Hepatocyte (in vitro differentiated cells): ENCODE measurements around the gene OSBPL3. TPM values are rescaled to one million over a fixed set of nuclear protein-coding genes. Genes with fewer than 3 reads are reported as not detected.

Experiments used
- DNase-seq: peaks from one replicate; pipeline ENCODE4 v3.0.0-alpha.2; 2016; ENCODE audit warnings: low spot score
- H2AFZ ChIP-seq: fragments of 200-600 bp; sonication (generic); 2 replicates; pipeline ENCODE4 v1.6.0; 2016; ENCODE audit warnings: antibody characterized with exemption, mild to moderate bottlenecking
- H3K27ac ChIP-seq: fragments of 200-600 bp; sonication (generic); 2 replicates; pipeline ENCODE4 v1.5.1; 2016; ENCODE audit warnings: mild to moderate bottlenecking
- H3K27me3 ChIP-seq: fragments of 200-600 bp; sonication (generic); 2 replicates; pipeline ENCODE4 v1.6.1; 2016
- H3K36me3 ChIP-seq: fragments of 200-600 bp; sonication (generic); replicated peaks from 2 replicates; pipeline ENCODE4 v1.5.1; 2016; ENCODE audit warnings: low read depth; ENCODE audit not compliant: insufficient read depth
- H3K4me1 ChIP-seq: fragments of 200-600 bp; sonication (generic); 2 replicates; pipeline ENCODE4 v1.5.1; 2016; ENCODE audit warnings: mild to moderate bottlenecking, moderate library complexity; ENCODE audit not compliant: insufficient read depth
- H3K4me2 ChIP-seq: fragments of 200-600 bp; sonication (generic); 2 replicates; pipeline ENCODE4 v1.6.0; 2016
- H3K4me3 ChIP-seq: fragments of 200-600 bp; sonication (generic); 2 replicates; pipeline ENCODE4 v1.5.1; 2016; ENCODE audit warnings: mild to moderate bottlenecking
- H3K79me2 ChIP-seq: fragments of 200-600 bp; sonication (generic); 2 replicates; pipeline ENCODE4 v1.6.0; 2017; ENCODE audit warnings: mild to moderate bottlenecking
- H3K9me2 ChIP-seq: fragments of 200-600 bp; sonication (generic); replicated peaks from 2 replicates; pipeline ENCODE4 v1.6.0; 2017; ENCODE audit warnings: mild to moderate bottlenecking; ENCODE audit not compliant: insufficient read depth
- H3K9me3 ChIP-seq: fragments of 200-600 bp; sonication (generic); 2 replicates; pipeline ENCODE4 v1.5.1; 2016; ENCODE audit warnings: low read depth, mild to moderate bottlenecking
- H4K20me1 ChIP-seq: fragments of 200-600 bp; sonication (generic); 2 replicates; pipeline ENCODE4 v1.6.0; 2016; ENCODE audit warnings: mild to moderate bottlenecking; ENCODE audit not compliant: insufficient read depth, poor library complexity, severe bottlenecking
- EZH2 ChIP-seq: fragments of 200-600 bp; sonication (generic); IDR thresholded peaks from 2 replicates; pipeline ENCODE4 v1.6.1; 2016; ENCODE audit warnings: antibody characterized with exemption, mild to moderate bottlenecking, borderline replicate concordance
- EZH2phosphoT487 ChIP-seq: fragments of 200-600 bp; sonication (generic); IDR thresholded peaks from one replicate; pipeline ENCODE4 v1.6.1; 2018; ENCODE audit warnings: antibody characterized with exemption, mild to moderate bottlenecking, low read depth, moderate library complexity; ENCODE audit not compliant: unreplicated experiment, severe bottlenecking
- WGBS: methylation state at CpG from one replicate; pipeline ENCODE4 v1.1.6; 2016; ENCODE audit warnings: low lambda C conversion rate; ENCODE audit errors: missing lambda C conversion rate; 5-methylcytosine and 5-hydroxymethylcytosine counted together
- polyA plus RNA-seq: library from polyadenylated mRNA; unstranded; fragments of >200 nt; fragmentation: Nextera tagmentation; extraction: Ambion mirVana; gene quantifications from 2 replicates; pipeline ENCODE4 v1.2.1, GENCODE V29; 2016
- total RNA-seq: library from RNA; depleted of rRNA; stranded (reverse); fragments of >200 nt; gene quantifications from 2 replicates; pipeline ENCODE4 v1.2.3, GENCODE V29; 2014
- TF ChIP-seq, protein P1 (sequence below): fragments of 200-600 bp; sonication (generic); IDR thresholded peaks from 2 replicates; pipeline ENCODE4 v1.5.1; 2016; ENCODE audit warnings: antibody characterized with exemption, mild to moderate bottlenecking; ENCODE audit not compliant: poor library complexity

The OSBPL3 gene
- total and polyA plus RNA-seq, 2 experiments from 2014 or later, result 11.4 to 18.0 TPM

- Histone ChIP-seq H2AFZ (no peak overlapping the region), H3K27ac (no peak overlapping the region), H3K79me2 (peaks cover 74% of the 10 kb centered on the region), H3K4me1 (peaks cover 6% of the 10 kb centered on the region), H3K36me3 (no peaks in the 10 kb centered on the region), H3K4me2 (no peak overlapping the region), H3K9me3 (no peaks in the 10 kb centered on the region), H3K27me3 (no peaks in the 10 kb centered on the region), H3K4me3 (no peak overlapping the region), H3K9me2 (no peaks in the 10 kb centered on the region), H4K20me1 (no peaks in the 10 kb centered on the region)
- DNase-seq, result no peak
- TF ChIP-seq EZH2phosphoT487, result no peak
- TF ChIP-seq, protein P1, sequence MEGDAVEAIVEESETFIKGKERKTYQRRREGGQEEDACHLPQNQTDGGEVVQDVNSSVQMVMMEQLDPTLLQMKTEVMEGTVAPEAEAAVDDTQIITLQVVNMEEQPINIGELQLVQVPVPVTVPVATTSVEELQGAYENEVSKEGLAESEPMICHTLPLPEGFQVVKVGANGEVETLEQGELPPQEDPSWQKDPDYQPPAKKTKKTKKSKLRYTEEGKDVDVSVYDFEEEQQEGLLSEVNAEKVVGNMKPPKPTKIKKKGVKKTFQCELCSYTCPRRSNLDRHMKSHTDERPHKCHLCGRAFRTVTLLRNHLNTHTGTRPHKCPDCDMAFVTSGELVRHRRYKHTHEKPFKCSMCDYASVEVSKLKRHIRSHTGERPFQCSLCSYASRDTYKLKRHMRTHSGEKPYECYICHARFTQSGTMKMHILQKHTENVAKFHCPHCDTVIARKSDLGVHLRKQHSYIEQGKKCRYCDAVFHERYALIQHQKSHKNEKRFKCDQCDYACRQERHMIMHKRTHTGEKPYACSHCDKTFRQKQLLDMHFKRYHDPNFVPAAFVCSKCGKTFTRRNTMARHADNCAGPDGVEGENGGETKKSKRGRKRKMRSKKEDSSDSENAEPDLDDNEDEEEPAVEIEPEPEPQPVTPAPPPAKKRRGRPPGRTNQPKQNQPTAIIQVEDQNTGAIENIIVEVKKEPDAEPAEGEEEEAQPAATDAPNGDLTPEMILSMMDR, result no peak
- TF ChIP-seq EZH2, result no peak
- WGBS, result 91% methylated on average over 2 of the region's 2 CpGs
Observed at GRCh38 chr7:24963218-24963617, 16.8 kb downstream of the OSBPL3 start.

DNA sequence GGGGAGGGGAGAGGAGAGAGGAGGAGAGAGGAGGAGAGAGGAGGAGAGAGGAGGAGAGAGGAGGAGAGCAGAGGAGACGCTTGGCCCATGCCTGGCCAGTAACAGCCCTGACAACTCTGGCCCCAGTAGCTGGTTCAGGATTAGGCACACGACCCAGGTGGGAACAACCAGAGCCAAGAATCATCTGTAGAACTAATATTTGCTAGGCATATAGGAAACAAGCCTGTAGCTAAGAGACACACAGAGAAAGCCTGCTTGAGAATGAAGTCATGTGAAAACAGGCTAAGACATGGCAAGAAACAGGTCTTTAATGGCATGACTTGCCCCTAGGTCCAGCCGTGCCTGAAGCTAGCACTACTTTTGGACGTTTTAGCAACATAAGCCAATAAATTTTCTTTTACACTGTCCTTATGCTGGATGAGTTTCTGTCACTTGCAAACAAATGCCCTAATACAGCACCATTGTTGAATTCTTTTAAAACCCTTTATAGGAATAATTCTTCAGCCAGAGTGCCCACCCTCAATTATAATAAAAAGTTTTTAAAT is 17.5 kb downstream of the OSBPL3 start:
- Histone ChIP-seq H3K36me3 (no peaks in the 10 kb centered on the region), H3K9me3 (no peaks in the 10 kb centered on the region), H3K27me3 (no peaks in the 10 kb centered on the region), H3K4me1 (peaks cover 6% of the 10 kb centered on the region), H3K27ac (no peak overlapping the region), H3K4me3 (no peak overlapping the region), H3K79me2 (peaks cover 74% of the 10 kb centered on the region), H3K4me2 (no peak overlapping the region), H3K9me2 (no peaks in the 10 kb centered on the region), H2AFZ (no peak overlapping the region), H4K20me1 (no peaks in the 10 kb centered on the region)
- TF ChIP-seq EZH2 (no peak), EZH2phosphoT487 (no peak)
- TF ChIP-seq, protein P1, result no peak
- 86% methylated on average over 3 of the region's 4 CpGs for WGBS
- DNase-seq, result no peak

- Histone ChIP-seq H3K79me2 (peaks cover 87% of the 10 kb centered on the region), H3K4me3 (no peak overlapping the region)
Observed at GRCh38 chr7:24959735-24960485, 20.1 kb downstream of the OSBPL3 start.

More at GRCh38 chr7:24959735-24960485, 20.1 kb downstream of the OSBPL3 start:
- H3K36me3 ChIP-seq, result no peaks in the 10 kb centered on the region
- H3K4me1 ChIP-seq, result no peaks in the 10 kb centered on the region
- DNase-seq, result no peak
- no peaks in the 10 kb centered on the region for H4K20me1 ChIP-seq
- TF ChIP-seq EZH2phosphoT487 (no peak), EZH2 (no peak)
- TF ChIP-seq, protein P1, result no peak
- no peaks in the 10 kb centered on the region for H3K9me3 ChIP-seq
- WGBS, result 97% methylated on average over 6 of the region's 6 CpGs
- no peak overlapping the region for H3K4me2 ChIP-seq
- no peak overlapping the region for H3K27ac ChIP-seq
- H3K9me2 ChIP-seq, result no peaks in the 10 kb centered on the region
- H2AFZ ChIP-seq, result no peak overlapping the region
- H3K27me3 ChIP-seq, result no peaks in the 10 kb centered on the region
